H1 (cell line): ENCODE measurements around the gene DPPA5. TPM values are rescaled to one million over a fixed set of nuclear protein-coding genes. Genes with fewer than 3 reads are reported as not detected.

ENCODE experiments used
- CTCF ChIA-PET: fragments of 300-600 bp; sonication (Branson Sonifier 250); formaldehyde crosslinking; loops from one replicate; lab custom pipeline; 2021; ENCODE audit not compliant: partially characterized antibody; lab: Charles Lee
- POLR2A ChIA-PET: fragments of 300-600 bp; sonication (Branson Sonifier 250); formaldehyde crosslinking; loops from one replicate; lab custom pipeline; 2021; ENCODE audit warnings: inconsistent platforms; ENCODE audit not compliant: partially characterized antibody; lab: Charles Lee
- DNase-seq, 2 experiments: peaks; one replicate each; pipeline versions ENCODE4 v3.0.0 to v3.0.0-alpha.2; 2010 to 2022; ENCODE audit warnings: low spot score in 2 of 2, low read depth in 1 of 2, mixed read lengths in 1 of 2
- FAIRE-seq: peaks from 2 replicates; lab custom pipeline; 2011; peaks lifted over from hg19 to GRCh38; lab: Jason Lieb, UNC
- H2AFZ ChIP-seq: 2 replicates; pipeline ENCODE4 v1.8.1; 2012; ENCODE audit warnings: low read length, inconsistent platforms
- H2AK5ac ChIP-seq: 2 replicates; pipeline ENCODE4 v1.6.1; 2013; ENCODE audit warnings: low read depth, low read length
- H2BK120ac ChIP-seq: replicated peaks from 2 replicates; pipeline ENCODE3; 2013; ENCODE audit warnings: low read depth, low read length, inconsistent platforms
- H2BK12ac ChIP-seq: 2 replicates; pipeline ENCODE4 v1.6.1; 2013; ENCODE audit warnings: low read depth, low read length
- H2BK15ac ChIP-seq: 2 replicates; pipeline ENCODE4 v1.6.1; 2013; ENCODE audit warnings: low read length
- H2BK20ac ChIP-seq: 2 replicates; pipeline ENCODE4 v1.6.1; 2013; ENCODE audit warnings: low read length
- H2BK5ac ChIP-seq: 2 replicates; pipeline ENCODE4 v1.6.1; 2013; ENCODE audit warnings: low read depth, low read length
- H3K14ac ChIP-seq: 2 replicates; pipeline ENCODE4 v1.6.1; 2013; ENCODE audit warnings: inconsistent platforms; ENCODE audit not compliant: insufficient read length
- H3K18ac ChIP-seq: 2 replicates; pipeline ENCODE4 v1.6.1; 2013; ENCODE audit warnings: low read length; ENCODE audit errors: extremely low read depth
- H3K23ac ChIP-seq: 2 replicates; pipeline ENCODE4 v1.6.1; 2013; ENCODE audit warnings: inconsistent platforms; ENCODE audit not compliant: insufficient read length
- H3K23me2 ChIP-seq: 2 replicates; pipeline ENCODE4 v1.6.1; 2013; ENCODE audit warnings: low read depth, low read length
- H3K27ac ChIP-seq: 2 replicates; pipeline ENCODE4 v1.6.1; 2011; ENCODE audit warnings: low read depth, low read length, inconsistent platforms
- H3K27me3 ChIP-seq, 4 experiments: replicated peaks in 1 of 4; 1 replicate in 1 of 4; 2 replicates in 3 of 4; pipeline versions ENCODE4 v1.6.1 to v1.8.1; 2011 to 2013; ENCODE audit warnings: low read length in 3 of 4, mild to moderate bottlenecking in 3 of 4, inconsistent platforms in 2 of 4, mixed read lengths in 2 of 4, moderate library complexity in 1 of 4; ENCODE audit not compliant: control insufficient read depth in 3 of 4, insufficient read depth in 3 of 4; ENCODE audit errors: extremely low read depth in 1 of 4
- H3K36me3 ChIP-seq, 4 experiments: 2 replicates each; pipeline versions ENCODE4 v1.6.1 to v1.8.1; 2011 to 2013; ENCODE audit warnings: mild to moderate bottlenecking in 4 of 4, low read length in 3 of 4, moderate library complexity in 2 of 4, control low read depth in 1 of 4, inconsistent platforms in 1 of 4; ENCODE audit not compliant: insufficient read depth in 4 of 4, control insufficient read depth in 2 of 4
- H3K4ac ChIP-seq: replicated peaks from 2 replicates; pipeline ENCODE3; 2013; ENCODE audit warnings: low read length, low read depth, mixed read lengths, inconsistent platforms; ENCODE audit not compliant: insufficient read length
- H3K4me1 ChIP-seq, 4 experiments: replicated peaks in 1 of 4; 1 replicate in 1 of 4; 2 replicates in 3 of 4; pipeline versions ENCODE4 v1.6.1 to v1.8.1; 2011 to 2013; ENCODE audit warnings: low read length in 3 of 4, inconsistent platforms in 2 of 4, mixed read lengths in 1 of 4; ENCODE audit not compliant: insufficient read depth in 4 of 4, control insufficient read depth in 3 of 4
- H3K4me2 ChIP-seq, 2 experiments: 2 replicates each; pipeline versions ENCODE4 v1.6.1 to v1.8.1; 2011 to 2013; ENCODE audit warnings: low read depth in 2 of 2, low read length in 2 of 2, control low read depth in 1 of 2, inconsistent platforms in 1 of 2, mild to moderate bottlenecking in 1 of 2; ENCODE audit not compliant: insufficient read depth in 1 of 2
- H3K4me3 ChIP-seq, 4 experiments: fragments of 200-600, 300-600 bp in 1 of 4; sonication (generic), shearing (Covaris generic), sonication (Bioruptor Twin) in 1 of 4; 2 replicates each; pipeline versions ENCODE4 v1.5.1 to v1.8.1; 2011 to 2016; ENCODE audit warnings: low read length in 4 of 4, low read depth in 3 of 4, control low read depth in 2 of 4, inconsistent platforms in 2 of 4, mild to moderate bottlenecking in 2 of 4, mixed read lengths in 1 of 4, moderate library complexity in 1 of 4; ENCODE audit not compliant: insufficient read depth in 2 of 4; ENCODE audit errors: extremely low read depth in 1 of 4
- H3K56ac ChIP-seq: replicated peaks from 2 replicates; pipeline ENCODE3; 2013; ENCODE audit warnings: low read depth, mild to moderate bottlenecking, mixed read lengths, low read length, inconsistent platforms; ENCODE audit not compliant: insufficient read length
- H3K79me1 ChIP-seq: 2 replicates; pipeline ENCODE4 v1.6.1; 2013; ENCODE audit warnings: low read depth, low read length, control low read depth
- H3K79me2 ChIP-seq, 2 experiments: 2 replicates each; pipeline versions ENCODE4 v1.6.1 to v1.8.1; 2012 to 2013; ENCODE audit warnings: low read length in 2 of 2, mild to moderate bottlenecking in 2 of 2, inconsistent platforms in 1 of 2; ENCODE audit not compliant: insufficient read depth in 2 of 2, control insufficient read depth in 1 of 2
- H3K9ac ChIP-seq, 4 experiments: replicated peaks in 1 of 4; 1 replicate in 1 of 4; 2 replicates in 3 of 4; pipeline versions ENCODE4 v1.6.1 to v1.8.1; 2011 to 2013; ENCODE audit warnings: low read depth in 3 of 4, low read length in 3 of 4, control low read depth in 2 of 4, mild to moderate bottlenecking in 2 of 4, moderate library complexity in 2 of 4, inconsistent platforms in 1 of 4; ENCODE audit errors: extremely low read depth in 1 of 4
- H3K9me3 ChIP-seq, 2 experiments: 2 replicates each; pipeline versions ENCODE4 v1.6.1 to v1.8.1; 2012 to 2013; ENCODE audit warnings: mild to moderate bottlenecking in 2 of 2, moderate library complexity in 2 of 2, control low read depth in 1 of 2, inconsistent platforms in 1 of 2, low read depth in 1 of 2, low read length in 1 of 2, mixed read lengths in 1 of 2; ENCODE audit not compliant: insufficient read depth in 2 of 2
- H4K20me1 ChIP-seq, 2 experiments: replicated peaks in 1 of 2; 2 replicates each; pipeline versions ENCODE3 to v1.8.1; 2011 to 2013; ENCODE audit warnings: inconsistent platforms in 2 of 2, low read length in 2 of 2, mild to moderate bottlenecking in 1 of 2; ENCODE audit not compliant: insufficient read depth in 2 of 2, control insufficient read depth in 1 of 2
- H4K5ac ChIP-seq: 2 replicates; pipeline ENCODE4 v1.6.1; 2013; ENCODE audit warnings: low read length, low read depth, mixed read lengths, inconsistent platforms; ENCODE audit not compliant: insufficient read length
- H4K8ac ChIP-seq: 2 replicates; pipeline ENCODE4 v1.8.0; 2013; ENCODE audit warnings: mild to moderate bottlenecking, moderate library complexity, low read length, inconsistent platforms; ENCODE audit not compliant: insufficient read depth; ENCODE audit errors: extremely low read depth
- H4K91ac ChIP-seq: replicated peaks from 2 replicates; pipeline ENCODE3; 2013; ENCODE audit warnings: low read length, mixed read lengths, inconsistent platforms; ENCODE audit not compliant: insufficient read length
- CBX5 ChIP-seq: fragments of 300-800, 300-1000 bp; sonication (generic); IDR thresholded peaks from 2 replicates; pipeline ENCODE4 v1.7.1; 2016; ENCODE audit warnings: antibody characterized with exemption, low read length, low read depth
- CTBP2 ChIP-seq: IDR thresholded peaks from 2 replicates; pipeline ENCODE4 v1.7.0; 2011; ENCODE audit warnings: borderline replicate concordance, mild to moderate bottlenecking, moderate library complexity, mixed read lengths, low read length; ENCODE audit not compliant: insufficient read depth, insufficient read length
- GTF2F1 ChIP-seq: IDR thresholded peaks from 2 replicates; pipeline ENCODE4 v1.6.1; 2012; ENCODE audit warnings: low read depth, low read length, improper control_type of control experiment, borderline replicate concordance
- HDAC2 ChIP-seq, 2 experiments: fragments of 300-600 bp in 1 of 2; sonication (generic) in 1 of 2; IDR thresholded peaks; 2 replicates each; pipeline ENCODE4 v1.6.1; 2011 to 2012; ENCODE audit warnings: low read depth in 2 of 2, low read length in 2 of 2, mild to moderate bottlenecking in 2 of 2, moderate library complexity in 2 of 2, borderline replicate concordance in 1 of 2, inconsistent platforms in 1 of 2
- JUND ChIP-seq: IDR thresholded peaks from 2 replicates; pipeline ENCODE4 v1.6.1; 2011; ENCODE audit warnings: mild to moderate bottlenecking, improper control_type of control experiment, low read length
- KDM5A ChIP-seq: fragments of 200-600 bp; IDR thresholded peaks from 2 replicates; pipeline ENCODE4 v1.7.1; 2012; ENCODE audit warnings: mild to moderate bottlenecking, low read length, inconsistent platforms, mixed read lengths
- POLR2A ChIP-seq, 2 experiments: IDR thresholded peaks; 1 replicate in 1 of 2; 2 replicates in 1 of 2; pipeline ENCODE4 v1.6.1; 2011; ENCODE audit warnings: low read depth in 2 of 2, low read length in 2 of 2, mild to moderate bottlenecking in 2 of 2; ENCODE audit errors: control extremely low read depth in 1 of 2
- POU5F1 ChIP-seq: IDR thresholded peaks from 2 replicates; pipeline ENCODE4 v1.6.1; 2011; ENCODE audit warnings: low read depth, mild to moderate bottlenecking, low read length, moderate library complexity
- SP1 ChIP-seq: IDR thresholded peaks from 2 replicates; pipeline ENCODE4 v1.6.1; 2011; ENCODE audit warnings: low read depth, low read length
- SRF ChIP-seq: IDR thresholded peaks from 2 replicates; pipeline ENCODE4 v1.6.1; 2011; ENCODE audit warnings: mild to moderate bottlenecking, low read depth, low read length, moderate library complexity
- WGBS, 2 experiments: shearing (Covaris generic) in 1 of 2; methylation state at CpG; one replicate each; pipeline versions ENCODE4 v1.1.6 to v1.1.7; 2013 to 2015; ENCODE audit warnings: low lambda C conversion rate in 2 of 2, mixed read lengths in 2 of 2, inconsistent platforms in 1 of 2, low coverage in 1 of 2, missing lambda C conversion rate in 1 of 2; ENCODE audit not compliant: insufficient replicate concordance in 2 of 2, insufficient coverage in 1 of 2, insufficient read length in 1 of 2; ENCODE audit errors: extremely low coverage in 1 of 2, missing lambda C conversion rate in 1 of 2; 5-methylcytosine and 5-hydroxymethylcytosine counted together
- polyA plus RNA-seq, 7 experiments: library from polyadenylated mRNA; depleted of rRNA in 3 of 7; stranded (reverse) in 5 of 7; unstranded in 2 of 7; fragments of >200 nt in 5 of 7; fragments of 200-250 nt in 2 of 7; gene quantifications; 1 replicate in 5 of 7; 2 replicates in 1 of 7; 4 replicates in 1 of 7; pipeline versions ENCODE4 v1.2.1 to v1.2.3, GENCODE V29; 2011 to 2013; ENCODE audit warnings: missing spikeins in 2 of 7, mixed read lengths in 2 of 7
- total RNA-seq: library from RNA; stranded (reverse); fragmentation: NEBNext Ultra II Directional; extraction: Animal tissue kit (Norgen Biotek cat#: 25700); gene quantifications from 2 replicates; pipeline ENCODE4 v1.2.1, GENCODE V29; 2021
- TF ChIP-seq, protein P1 (sequence below): IDR thresholded peaks from 2 replicates; pipeline ENCODE4 v1.6.1; 2011; ENCODE audit warnings: low read depth, mild to moderate bottlenecking, low read length; ENCODE audit not compliant: insufficient read depth

The DPPA5 gene
- total and polyA plus RNA-seq, 2 of the 8 experiments (the other 6 are each of a cell fraction or from before 2014, with no cell fraction given), result 2.0 to 2.9 TPM

DNA sequence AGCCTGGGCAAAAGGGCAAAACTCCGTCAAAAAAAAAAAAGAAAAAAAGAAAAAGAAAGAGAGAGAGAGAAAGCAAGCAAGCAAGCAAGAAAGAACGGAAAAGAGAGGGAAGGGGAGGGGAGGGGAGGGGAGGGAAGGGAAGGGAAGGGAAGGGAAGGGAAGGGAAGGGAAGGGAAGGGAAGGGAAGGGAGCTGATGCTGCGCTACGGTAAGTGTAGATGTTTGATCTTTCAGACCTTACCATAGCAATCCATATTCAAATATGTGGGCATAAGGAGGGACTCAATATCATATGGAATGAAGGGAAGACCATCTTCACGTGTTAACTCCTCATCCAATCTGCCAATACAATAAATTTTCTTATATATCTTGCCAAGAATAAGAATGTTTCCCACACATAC lies 11.9 kb downstream of the DPPA5 start:
- Histone ChIP-seq H2BK120ac (no peak overlapping the region), H3K9me3 (no peaks in the 10 kb centered on the region), H4K8ac (no peak overlapping the region)
- TF ChIP-seq KDM5A (no peak), HDAC2 (IDR thresholded peaks at IDR 0.05; ENCODE audit: borderline replicate concordance in 1 of 2, low read depth in 2 of 2, low read length in 2 of 2) (no peak), POU5F1 (no peak), CTBP2 (no peak), SRF (no peak), CBX5 (no peak), GTF2F1 (no peak), SP1 (no peak), JUND (no peak), POLR2A (IDR thresholded peaks at IDR 0.05; ENCODE audit: control extremely low read depth in 1 of 2, low read depth in 2 of 2, low read length in 2 of 2) (no peak)
- TF ChIP-seq, protein P1, sequence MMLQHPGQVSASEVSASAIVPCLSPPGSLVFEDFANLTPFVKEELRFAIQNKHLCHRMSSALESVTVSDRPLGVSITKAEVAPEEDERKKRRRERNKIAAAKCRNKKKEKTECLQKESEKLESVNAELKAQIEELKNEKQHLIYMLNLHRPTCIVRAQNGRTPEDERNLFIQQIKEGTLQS, result no peak
- TF ChIP-seq, all 59 proteins: peak for 0
- H3K4me2 ChIP-seq, result no peak overlapping the region
- H3K9ac ChIP-seq, result no peak overlapping the region
- FAIRE-seq, result no peak
- no peak overlapping the region for H3K4ac ChIP-seq
- no peak overlapping the region for H3K4me3 ChIP-seq
- ChIA-PET POLR2A (no interaction called here), CTCF (interaction anchor here (1.2 to 3.0 kb wide), 3 partner anchors 12 to 46 kb away, joined by 5 to 16 read pairs (median 5); no protein-coding TSS in a partner anchor)
- H2BK5ac ChIP-seq, result no peak overlapping the region
- H3K23ac ChIP-seq, result no peak overlapping the region
- H2AK5ac ChIP-seq, result no peak overlapping the region
- H2BK12ac ChIP-seq, result no peak overlapping the region
- H3K4me1 ChIP-seq, result peaks cover 0 to 2% (median under 1%) of the 10 kb centered on the region in 4 experiments; a peak in 3 of 7 replicates
- H4K5ac ChIP-seq, result no peak overlapping the region
- no peak overlapping the region for H4K91ac ChIP-seq
- H2BK20ac ChIP-seq, result no peak overlapping the region
- no peak overlapping the region for H2BK15ac ChIP-seq
- no peak overlapping the region for H2AFZ ChIP-seq
- no peak overlapping the region for H3K18ac ChIP-seq
- no peaks in the 10 kb centered on the region for H3K79me1 ChIP-seq
- H3K14ac ChIP-seq, result no peak overlapping the region
- H3K23me2 ChIP-seq, result no peaks in the 10 kb centered on the region
- 92% methylated on average over 1 of the region's 5 CpGs; no CpG with 5 or more reads in 1 of the 2 experiments for WGBS, 2 experiments
- H3K27me3 ChIP-seq, result no peaks in the 10 kb centered on the region
- H3K56ac ChIP-seq, result no peak overlapping the region
- H3K36me3 ChIP-seq, result no peaks in the 10 kb centered on the region
- no peaks in the 10 kb centered on the region for H4K20me1 ChIP-seq
- H3K27ac ChIP-seq, result no peak overlapping the region
- no peak for DNase-seq
- no peaks in the 10 kb centered on the region for H3K79me2 ChIP-seq
